Mucosa of gallbladder (tissue), 1 donor: ENCODE data around the gene ELF4. TPM values are rescaled to one million over a fixed set of nuclear protein-coding genes. Genes with fewer than 3 reads are reported as not detected.

Experiments
- DNase-seq: peaks from one replicate; pipeline ENCODE4 v3.0.0-alpha.2; 2020; ENCODE audit warnings: low spot score
- total RNA-seq: library from RNA; stranded (reverse); gene quantifications from one replicate; pipeline ENCODE4 v1.2.1, GENCODE V29; 2021
- donor health status: DM: no; HTN: no; CAD: no.

The ELF4 gene
- total RNA-seq, 1 donor from 2014 or later = 12.5 TPM

DNA sequence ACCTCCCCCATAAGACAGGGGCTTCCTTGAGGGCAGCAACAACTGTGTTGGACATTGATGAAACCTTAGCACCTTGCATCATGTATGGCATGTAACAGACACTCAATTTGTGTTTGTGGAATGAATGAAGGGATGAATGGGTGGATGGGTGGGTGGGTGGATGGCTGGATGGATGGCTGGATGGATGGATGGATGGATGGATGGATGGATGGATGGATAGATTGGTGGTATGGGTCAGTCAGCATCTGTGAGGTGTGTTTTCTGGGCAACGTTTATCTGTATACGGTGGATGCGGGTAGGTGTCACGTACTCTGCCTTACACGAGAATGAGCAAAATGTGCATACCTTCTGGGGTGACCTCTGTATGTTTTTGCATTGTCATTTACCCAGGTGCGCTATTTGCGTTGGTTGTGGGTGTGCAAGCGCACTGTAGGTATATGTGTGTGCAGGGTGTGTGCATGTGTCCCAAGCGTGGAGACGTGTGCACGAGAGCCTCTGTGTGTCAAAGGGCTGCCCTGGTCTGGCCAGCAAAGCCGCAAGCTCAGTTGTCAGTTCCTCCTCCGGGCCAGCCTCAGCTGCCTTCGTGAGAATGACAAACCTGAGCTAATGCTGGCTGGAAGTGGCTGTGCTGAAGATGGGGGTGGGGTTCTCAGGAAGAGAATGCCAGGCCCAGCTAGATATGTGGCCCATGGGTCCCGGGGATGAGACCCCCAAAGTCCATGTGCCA, 26.5 kb downstream of the ELF4 start:
- no peak for DNase-seq

GRCh38 chrX:130083107-130083490, 27.2 kb downstream of the ELF4 start:
- no peak for DNase-seq

- DNase-seq = peak; percentile 27
Observed at GRCh38 chrX:130082244-130083106, 27.8 kb downstream of the ELF4 start.

DNA sequence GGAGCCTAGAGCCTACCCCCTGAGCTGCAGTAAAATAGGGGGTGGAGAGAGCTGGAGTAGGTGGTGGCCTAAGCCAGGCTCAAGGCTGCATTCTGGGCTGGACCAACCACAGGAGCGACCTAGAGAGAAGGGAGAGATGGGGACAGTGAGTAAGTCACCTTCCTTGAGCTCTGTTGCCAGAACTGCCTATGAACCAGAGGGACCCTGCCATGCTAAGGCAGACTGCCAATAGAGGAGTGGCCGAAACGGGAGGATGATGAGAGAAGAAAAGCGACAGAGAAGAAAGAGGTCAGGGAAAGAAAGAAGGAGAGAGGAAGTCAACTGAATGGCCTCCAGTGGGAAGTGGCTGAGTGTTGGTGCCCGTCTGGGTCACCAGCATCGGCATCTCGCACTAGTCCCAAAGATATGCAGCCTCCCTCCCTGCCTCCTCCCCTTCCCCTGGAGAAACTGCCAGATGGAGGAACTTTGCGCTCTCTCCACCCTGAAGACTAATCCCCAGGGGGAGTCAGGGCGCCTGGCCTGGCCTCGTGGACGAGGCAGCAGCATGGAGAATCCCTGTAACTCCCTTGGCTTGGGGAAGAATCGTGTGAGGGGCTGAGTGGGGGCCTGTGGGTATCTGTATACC, 28.8 kb downstream of the ELF4 start:
- no peak for DNase-seq

GRCh38 chrX:130080791-130081367, 29.4 kb downstream of the ELF4 start:
- no peak for DNase-seq

GRCh38 chrX:130079824-130080406, 30.4 kb downstream of the ELF4 start:
- peak; percentile 66 for DNase-seq

DNA sequence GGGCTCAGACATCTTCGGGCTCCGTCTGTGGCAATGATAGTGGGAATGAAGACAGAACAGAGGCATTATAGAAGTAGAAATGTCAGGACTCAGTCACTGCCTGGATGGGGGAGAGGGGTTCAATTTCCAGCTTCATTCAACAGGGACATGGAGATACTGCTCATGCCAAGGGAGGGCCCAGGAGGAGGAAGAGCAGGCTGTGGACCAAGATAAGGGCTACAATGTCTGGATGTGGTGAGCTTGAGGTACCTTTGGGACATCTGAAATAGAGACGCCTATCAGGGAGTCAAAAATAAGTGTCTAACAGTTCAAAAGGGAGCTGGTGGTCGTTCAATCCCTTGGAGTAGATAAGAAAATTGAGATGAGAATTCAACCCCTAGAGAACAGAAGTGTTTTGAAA, 34.5 kb downstream of the ELF4 start:
- no peak for DNase-seq

DNA sequence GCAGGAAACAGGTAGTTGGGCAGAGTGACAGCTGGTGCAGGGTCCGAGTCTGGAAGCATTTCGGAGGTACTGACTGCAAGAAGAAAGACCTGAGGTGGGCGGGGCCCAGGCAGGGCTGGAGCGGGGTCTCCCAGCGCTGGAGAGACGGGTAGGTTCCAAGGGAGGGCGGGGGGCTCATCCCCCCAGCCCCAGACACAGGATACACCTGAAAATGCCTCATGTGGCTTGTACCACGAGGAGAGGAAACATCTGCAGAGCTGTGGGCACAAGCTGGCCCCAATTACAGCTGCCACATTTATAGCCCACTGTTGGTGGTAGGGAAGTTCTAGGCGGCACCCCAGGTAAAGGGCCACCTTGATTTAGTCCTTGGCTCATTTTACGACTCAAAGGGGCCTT, 38.0 kb downstream of the ELF4 start:
- DNase-seq = no peak

DNA sequence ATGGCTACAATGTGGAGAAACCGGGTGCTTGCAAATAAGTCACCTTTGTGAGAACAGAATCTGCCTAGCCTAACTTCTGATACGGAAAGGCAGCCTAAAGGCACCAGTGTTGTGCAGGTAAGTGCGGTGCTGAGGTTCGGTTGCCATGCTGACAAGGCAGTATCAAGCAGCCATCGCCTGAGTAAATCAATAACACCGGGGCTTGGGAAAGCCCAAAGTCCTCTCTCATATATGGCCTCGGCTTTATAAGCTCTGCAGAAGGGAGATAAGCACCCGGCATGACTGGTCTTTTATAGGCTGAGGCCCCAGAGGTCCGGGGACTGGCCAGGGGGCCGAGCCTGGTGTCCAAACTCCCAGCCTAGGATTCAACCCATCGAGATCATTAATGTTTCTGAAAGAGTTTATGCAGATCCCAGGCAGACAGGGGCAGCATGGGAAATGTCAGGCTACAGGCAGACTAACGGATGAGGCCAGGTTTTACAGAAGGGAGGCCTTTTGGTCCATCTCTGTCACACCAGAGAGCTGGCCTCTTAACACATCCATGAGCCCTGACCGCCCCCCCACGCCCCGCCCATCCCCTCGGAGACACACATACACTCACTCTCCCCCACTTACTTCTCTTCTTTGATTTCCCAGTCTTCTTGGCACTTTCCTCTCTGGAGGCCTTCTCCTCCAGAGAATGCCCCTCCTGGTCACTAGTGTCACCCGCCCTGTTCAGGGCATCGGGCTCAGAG, 38.5 kb downstream of the ELF4 start:
- DNase-seq = peak; percentile 37

- no peak for DNase-seq
Observed at GRCh38 chrX:130066975-130067615, 43.2 kb downstream of the ELF4 start.

DNA sequence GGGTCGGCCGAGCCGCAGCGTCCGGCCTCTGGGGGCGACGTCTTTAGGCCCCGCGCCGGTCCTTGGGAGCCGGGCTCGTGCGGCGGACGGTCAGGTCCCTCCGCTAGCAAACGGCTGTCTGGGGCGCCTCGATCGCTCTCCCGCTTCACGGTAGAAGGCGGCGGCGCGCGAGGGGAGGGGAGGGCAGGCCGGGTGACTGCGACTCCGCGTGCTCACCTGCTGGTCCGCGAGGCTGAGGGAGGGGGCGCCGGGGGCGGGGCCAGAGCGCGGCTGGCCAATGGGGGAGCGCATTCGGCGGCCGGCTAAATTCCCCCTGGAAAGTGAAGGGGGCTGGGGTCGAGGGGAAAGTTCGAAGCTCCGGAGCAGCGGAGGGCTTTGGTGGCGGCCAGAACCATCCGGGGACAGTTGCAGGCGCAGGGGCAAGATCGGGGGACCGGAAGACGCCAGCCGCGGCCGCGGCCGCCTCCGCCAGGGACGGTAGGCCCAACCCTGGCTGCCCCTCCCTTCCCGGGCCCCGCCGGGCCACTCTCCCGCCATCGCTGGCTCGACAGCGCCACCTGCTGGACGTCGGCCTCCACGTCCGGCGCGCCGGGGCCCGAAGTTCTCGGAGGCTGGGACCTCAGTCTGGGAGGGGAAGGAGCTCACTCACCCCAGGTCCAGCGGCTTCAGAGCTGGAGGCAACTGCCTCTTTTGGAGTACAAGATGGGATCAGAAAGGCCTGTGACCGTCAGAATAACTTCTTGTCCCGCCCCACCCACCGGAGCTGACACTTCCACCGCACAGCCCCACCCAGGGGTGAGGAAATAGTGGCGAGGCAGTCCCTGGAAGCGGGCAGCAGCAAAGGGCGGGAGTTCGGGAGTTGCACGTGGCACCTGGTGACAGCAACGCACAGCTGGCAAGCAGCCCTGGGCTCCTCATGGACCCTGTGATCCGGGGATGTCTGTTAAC, 49.9 kb downstream of the ELF4 start:
- peak; percentile 73 for DNase-seq

DNA sequence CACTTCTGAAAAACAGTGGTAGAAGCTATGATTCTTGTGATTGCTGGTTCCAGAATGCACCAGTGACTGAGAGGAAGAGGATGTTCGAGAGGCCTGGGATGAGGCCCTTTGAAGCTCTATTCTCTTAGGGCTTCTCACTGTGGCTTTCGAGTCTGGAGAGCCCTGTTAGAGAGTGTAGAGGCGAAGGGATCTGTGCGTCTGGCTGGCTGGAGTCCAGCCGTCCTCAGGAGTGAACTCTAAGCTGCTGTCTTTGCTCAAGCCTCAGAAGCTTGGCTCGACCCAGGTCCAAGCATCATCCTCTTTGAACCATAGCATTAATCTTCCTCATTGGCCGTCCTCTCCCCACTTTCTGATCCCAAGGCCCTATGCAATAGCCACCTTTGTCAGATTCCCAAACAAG, 51.6 kb downstream of the ELF4 start:
- no peak for DNase-seq

DNA sequence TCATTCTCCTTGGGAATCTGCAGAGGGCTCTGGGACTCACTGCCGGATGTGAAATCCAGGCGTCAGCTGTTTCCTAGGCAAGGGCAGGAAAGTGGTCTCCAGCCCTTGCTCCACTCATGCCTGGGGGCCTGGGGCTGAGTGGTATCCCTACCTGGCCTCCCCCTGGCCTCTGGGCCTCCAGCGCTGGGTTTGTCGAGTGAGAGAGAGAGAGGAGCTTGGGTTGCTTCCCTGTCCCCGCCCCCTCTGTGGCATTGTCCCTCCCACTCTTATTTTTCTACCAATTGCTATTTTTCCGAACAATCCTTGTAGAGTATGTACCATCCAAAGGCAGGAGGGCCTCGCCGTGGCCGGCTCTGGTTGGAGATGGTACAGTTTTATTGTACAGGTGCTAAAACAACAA, 53.1 kb downstream of the ELF4 start:
- no peak for DNase-seq

GRCh38 chrX:130055899-130056298, 54.4 kb downstream of the ELF4 start:
- DNase-seq = no peak

DNA sequence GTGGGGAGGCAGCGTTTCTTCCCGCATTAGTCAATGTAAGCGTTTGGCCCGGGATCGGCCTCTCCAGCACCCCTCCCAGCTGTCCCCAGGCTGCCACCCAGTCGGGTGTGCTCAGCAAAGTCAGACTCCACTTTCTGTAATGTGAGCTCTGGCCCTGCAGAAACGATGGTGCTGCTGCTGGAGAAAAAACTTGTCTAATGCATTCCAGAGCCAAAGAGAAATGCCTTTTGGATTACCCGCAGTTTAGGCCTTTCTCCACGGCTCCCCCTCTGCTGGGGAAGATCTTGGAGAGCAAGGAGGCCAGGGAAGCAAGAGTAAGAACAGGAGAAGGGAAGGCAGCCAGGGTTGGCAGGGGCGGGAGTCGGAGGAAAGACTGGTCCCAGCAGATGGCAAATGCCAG, 55.2 kb downstream of the ELF4 start:
- DNase-seq = no peak

- DNase-seq = no peak
Observed at GRCh38 chrX:130053236-130053635, 57.1 kb downstream of the ELF4 start.

DNA sequence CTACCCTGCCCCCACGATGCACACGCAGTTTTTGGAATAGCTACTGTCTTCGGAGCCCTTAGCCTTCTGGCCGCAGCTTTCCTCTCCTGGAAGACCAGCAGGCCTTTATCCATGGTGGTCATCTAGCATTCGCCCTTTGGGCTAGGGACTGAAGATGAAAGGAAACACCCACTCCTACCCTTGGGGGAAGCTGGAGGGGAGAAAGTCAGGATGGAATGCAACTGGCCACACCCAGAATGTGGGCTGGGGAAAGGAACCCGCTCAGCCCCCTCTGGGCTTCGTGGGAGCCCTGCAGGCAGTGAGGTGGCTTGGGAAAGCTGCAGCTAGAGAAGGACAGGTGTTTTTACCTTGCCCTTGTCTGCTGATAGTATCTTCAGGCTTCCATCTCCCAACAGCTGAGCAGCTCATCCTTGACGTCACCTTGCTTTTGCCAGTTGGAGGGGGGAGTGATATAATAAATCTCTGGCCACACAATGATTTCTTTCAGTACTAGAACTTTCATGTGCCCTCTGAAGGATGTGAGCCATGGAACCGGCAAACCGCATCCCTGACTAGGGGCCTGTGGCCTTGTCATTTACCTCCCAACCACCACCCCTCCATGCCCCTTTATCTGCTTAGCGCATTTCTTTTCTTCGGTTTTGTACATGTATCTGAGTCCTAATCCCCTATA, 59.0 kb downstream of the ELF4 start:
- DNase-seq = no peak

- no peak for DNase-seq
Observed at GRCh38 chrX:130049821-130050220, 60.5 kb downstream of the ELF4 start.

GRCh38 chrX:130048686-130049222, 61.5 kb downstream of the ELF4 start:
- no peak for DNase-seq
